GM19468 (cell line): Measurements from ENCODE around the gene CPEB4.

Source experiments
- ATAC-seq: cut with Tn5 transposase; IDR thresholded peaks from one replicate; pipeline ENCODE4 v1.9.1; 2021; ENCODE audit warnings: mild to moderate bottlenecking, moderate library complexity, moderate number of reproducible peaks; ENCODE audit not compliant: unreplicated experiment; ENCODE audit errors: extremely low read depth

The CPEB4 gene

GRCh38 chr5:173907686-173908371 is 19.7 kb downstream of the CPEB4 start:
- ATAC-seq, result no peak

GRCh38 chr5:173909199-173909598 is 21.1 kb downstream of the CPEB4 start:
- no peak for ATAC-seq

GRCh38 chr5:173910215-173910614 is 22.1 kb downstream of the CPEB4 start:
- no peak for ATAC-seq

- ATAC-seq, result no peak
Observed at GRCh38 chr5:173911623-173912022, 23.5 kb downstream of the CPEB4 start.

GRCh38 chr5:173913686-173914321 is 25.7 kb downstream of the CPEB4 start:
- no peak for ATAC-seq

GRCh38 chr5:173915310-173916014 is 27.3 kb downstream of the CPEB4 start:
- ATAC-seq, result no peak

GRCh38 chr5:173916233-173916632 is 28.1 kb downstream of the CPEB4 start:
- no peak for ATAC-seq

- peak; percentile 75 for ATAC-seq
Observed at GRCh38 chr5:173917788-173918786, 29.9 kb downstream of the CPEB4 start.

- no peak for ATAC-seq
Observed at GRCh38 chr5:173919443-173919842, 31.3 kb downstream of the CPEB4 start.

- no peak for ATAC-seq
Observed at GRCh38 chr5:173920024-173920753, 32.0 kb downstream of the CPEB4 start.

- no peak for ATAC-seq
Observed at GRCh38 chr5:173920866-173921555, 32.9 kb downstream of the CPEB4 start.

- ATAC-seq, result no peak
Observed at GRCh38 chr5:173922527-173922926, 34.4 kb downstream of the CPEB4 start.

GRCh38 chr5:173923218-173924095 is 35.3 kb downstream of the CPEB4 start:
- ATAC-seq, result no peak

- no peak for ATAC-seq
Observed at GRCh38 chr5:173924899-173925298, 36.8 kb downstream of the CPEB4 start.

GRCh38 chr5:173925449-173926071 is 37.4 kb downstream of the CPEB4 start:
- ATAC-seq, result no peak

- no peak for ATAC-seq
Observed at GRCh38 chr5:173926359-173926758, 38.2 kb downstream of the CPEB4 start.

- no peak for ATAC-seq
Observed at GRCh38 chr5:173928871-173929574, 40.9 kb downstream of the CPEB4 start.
